ENCODE results near the gene VANGL2. TPM values are rescaled to one million over a fixed set of nuclear protein-coding genes. Genes with fewer than 3 reads are reported as not detected.

Gene VANGL2
- total RNA-seq, 1 donor from 2014 or later, result 6.5 TPM

DNA sequence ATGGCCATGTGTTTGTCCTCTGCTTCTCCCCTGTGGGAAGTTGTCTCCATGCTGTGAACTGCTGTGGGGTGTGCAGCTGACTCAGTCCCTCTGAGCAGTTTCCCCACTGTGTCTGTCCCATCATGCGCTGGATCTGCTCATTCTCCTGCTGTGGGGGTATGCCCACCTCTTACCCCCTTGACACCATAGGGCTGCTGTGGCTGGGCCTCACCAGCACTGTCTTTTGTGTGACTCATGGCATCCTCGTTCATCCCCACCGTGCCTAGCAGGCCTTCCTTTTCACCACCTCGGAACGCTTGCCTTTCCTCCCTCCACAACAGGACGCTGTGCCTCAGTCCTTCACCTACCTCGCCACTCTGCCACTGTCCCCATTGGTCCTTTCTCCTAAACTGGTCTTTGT, 27.3 kb downstream of the VANGL2 start:
- DNase-seq (ENCODE audit: low spot score), result no peak

DNA sequence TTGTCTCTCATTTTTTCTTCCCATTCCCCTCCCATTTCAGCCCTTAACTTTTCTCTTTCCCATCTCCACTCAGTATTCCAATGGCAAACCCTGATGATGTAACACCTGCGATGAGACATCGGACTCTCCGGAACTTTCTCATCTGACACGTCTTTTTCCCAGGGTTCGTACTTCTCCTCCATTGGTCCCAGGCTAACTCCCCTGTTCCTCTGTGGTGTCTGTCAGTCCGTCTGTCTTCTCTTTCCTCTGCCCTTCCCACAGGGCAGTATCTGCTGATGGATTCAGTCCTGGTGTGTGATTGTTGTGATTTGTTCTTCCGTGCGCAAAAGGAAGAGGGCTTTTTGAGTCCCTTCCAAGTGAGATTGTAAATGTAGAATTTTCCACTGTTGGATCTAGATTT, 27.7 kb downstream of the VANGL2 start:
- no peak for DNase-seq (ENCODE audit: low spot score)

DNA sequence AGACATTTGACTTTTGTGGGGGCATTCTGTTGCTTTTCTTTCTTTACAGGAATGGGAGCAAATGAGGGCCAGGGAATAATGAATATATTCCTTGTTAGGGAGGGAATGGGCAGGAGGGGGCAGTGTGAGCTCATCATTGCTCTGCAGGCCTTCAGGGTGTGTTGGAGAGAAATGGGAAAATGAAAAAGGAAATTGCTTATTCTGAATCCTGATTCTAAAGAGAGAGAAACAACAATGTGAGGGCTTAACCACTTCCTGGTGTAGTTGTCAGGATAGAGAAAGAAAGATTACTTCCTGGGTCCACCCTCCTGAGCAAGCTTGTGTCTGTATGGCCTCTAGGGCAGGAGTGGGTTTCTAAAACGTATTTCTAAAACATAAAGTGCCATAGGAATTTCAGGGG, 28.3 kb downstream of the VANGL2 start:
- peak; percentile 47 for DNase-seq (ENCODE audit: low spot score)

DNA sequence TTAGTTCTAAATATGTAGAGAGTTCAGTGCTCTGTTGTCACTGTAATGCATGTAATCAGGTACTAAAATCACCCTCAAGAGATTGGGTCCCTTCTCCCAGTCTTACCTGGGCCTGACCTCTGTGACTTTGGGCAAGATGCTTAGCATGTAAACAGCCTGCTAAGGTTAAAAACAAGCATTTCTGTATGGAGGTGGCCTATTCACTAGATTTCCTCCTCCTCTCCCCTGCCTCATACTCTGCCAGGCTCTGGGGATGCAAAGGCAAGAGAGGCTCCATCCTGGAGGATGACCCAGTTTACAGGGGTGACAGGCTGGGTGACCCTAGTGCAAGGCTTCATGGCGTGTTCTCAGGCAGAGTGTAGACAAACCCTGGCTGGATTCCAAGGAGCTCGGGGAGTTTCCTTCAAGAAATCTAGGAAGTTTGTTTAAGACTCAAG, 28.8 kb downstream of the VANGL2 start:
- no peak for DNase-seq (ENCODE audit: low spot score)

DNA sequence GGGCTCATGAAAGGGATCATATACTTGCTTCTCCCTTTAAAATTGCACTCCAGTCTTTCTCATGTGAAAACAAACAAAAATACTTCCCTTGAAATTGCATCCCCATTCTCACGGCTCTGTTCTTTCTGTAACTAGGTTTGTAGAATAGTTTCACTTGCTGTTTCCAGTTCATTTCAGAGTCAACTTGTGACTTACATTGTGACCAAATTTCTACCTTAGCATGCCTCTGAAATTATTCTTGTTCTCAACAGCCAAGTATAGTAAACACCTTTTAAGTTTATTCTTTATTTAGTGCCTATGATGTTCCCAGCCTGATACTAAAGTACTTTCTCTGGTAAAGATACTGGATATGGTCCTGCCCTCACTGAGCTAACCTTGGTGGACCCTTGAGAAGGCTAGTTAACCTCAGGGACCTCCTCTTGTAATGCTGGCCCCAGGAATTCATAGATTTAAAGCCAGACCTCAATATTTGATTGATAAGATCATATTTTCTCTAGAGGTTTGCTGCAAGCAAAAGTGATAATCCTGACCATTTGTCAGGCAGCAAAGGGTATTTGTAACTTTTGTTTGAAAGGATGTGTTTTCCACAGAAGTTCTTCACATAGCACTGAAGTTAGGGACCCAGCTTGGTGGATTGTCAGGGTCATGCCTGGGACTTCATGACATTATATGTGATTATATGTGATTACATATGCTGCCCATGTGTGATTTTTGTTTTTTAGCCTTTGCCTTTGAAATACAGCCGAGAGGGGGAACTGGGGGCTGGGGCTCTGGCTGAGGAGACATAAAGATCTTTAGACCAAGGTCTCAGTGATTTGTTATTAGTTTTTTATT, 29.6 kb downstream of the VANGL2 start:
- no peak for DNase-seq (ENCODE audit: low spot score)

DNA sequence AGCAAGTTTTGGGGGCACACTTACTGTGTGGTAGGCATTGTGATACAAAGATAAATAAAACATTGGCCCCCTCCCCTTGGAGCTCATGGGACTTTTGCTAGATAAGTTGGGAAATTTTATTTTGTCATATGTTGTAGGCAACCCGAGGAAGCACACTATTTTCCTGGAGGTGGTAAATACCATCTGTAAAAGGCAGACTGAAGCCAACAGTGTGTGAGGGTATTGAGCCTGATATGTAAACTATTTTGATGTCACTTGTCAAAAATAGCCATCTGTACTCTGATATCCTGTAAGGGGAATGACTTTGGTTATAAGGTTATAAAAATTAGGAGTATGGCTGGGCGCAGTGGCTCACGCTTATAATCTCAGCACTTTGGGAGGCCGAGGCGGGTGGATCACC, 30.6 kb downstream of the VANGL2 start:
- no peak for DNase-seq (ENCODE audit: low spot score)

DNA sequence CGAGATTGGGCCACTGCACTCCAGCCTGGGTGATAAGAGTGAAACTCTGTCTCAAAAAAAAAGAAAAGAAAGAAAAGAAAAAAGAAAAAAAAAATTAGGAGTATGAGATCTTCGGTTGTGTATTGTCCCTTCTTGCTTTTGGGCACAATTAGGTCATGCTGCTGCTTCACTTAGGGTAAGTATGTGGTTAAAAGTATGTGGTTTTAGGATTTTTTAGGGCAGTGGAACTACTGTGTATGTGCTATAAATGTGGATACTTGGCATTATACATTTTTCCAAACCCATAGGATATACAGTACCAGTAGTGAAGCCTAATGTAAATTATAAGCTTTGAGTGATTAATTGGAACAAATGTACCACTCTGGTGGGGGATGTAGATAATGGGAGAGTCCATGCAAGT, 31.2 kb downstream of the VANGL2 start:
- no peak for DNase-seq (ENCODE audit: low spot score)

DNA sequence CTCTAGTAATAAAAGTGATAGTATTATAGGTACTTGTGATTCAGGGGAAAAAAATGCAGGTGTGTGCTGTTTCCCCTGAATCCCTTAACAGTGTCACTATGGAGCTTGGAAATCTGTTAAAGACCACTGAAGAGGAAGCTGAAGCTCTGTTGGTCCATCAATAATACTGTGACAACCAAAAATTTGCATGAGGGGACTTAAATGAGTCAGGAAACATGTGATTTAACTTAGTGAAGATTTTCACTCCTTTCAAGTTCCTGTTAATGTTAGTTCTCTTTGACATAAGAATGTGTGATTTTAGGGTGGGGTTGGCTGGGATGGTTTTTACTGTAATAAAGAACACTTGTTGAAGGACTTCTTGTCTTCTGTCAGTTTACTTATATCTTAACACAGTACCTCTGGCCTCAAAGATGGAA, 32.0 kb downstream of the VANGL2 start:
- DNase-seq (ENCODE audit: low spot score), result no peak

DNA sequence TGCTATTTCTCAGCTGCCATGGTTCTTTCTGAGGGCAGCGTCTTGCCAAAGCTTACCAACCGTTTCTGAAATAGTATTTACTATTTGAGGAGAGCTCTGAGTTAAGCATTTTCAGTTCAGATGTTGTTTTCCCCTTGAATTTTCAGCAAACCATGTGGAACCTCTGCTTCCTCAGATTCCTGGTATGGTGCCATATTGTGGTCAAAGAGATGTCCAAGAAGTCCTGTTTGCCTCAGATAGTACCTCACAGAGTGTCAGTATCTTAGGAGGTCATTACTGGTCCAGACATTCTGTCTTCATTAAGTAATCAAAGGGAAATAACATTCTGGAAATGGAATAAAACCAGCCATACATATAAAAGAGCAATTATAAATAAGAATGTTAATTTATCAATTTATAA, 36.6 kb downstream of the VANGL2 start:
- no peak for DNase-seq (ENCODE audit: low spot score)

DNA sequence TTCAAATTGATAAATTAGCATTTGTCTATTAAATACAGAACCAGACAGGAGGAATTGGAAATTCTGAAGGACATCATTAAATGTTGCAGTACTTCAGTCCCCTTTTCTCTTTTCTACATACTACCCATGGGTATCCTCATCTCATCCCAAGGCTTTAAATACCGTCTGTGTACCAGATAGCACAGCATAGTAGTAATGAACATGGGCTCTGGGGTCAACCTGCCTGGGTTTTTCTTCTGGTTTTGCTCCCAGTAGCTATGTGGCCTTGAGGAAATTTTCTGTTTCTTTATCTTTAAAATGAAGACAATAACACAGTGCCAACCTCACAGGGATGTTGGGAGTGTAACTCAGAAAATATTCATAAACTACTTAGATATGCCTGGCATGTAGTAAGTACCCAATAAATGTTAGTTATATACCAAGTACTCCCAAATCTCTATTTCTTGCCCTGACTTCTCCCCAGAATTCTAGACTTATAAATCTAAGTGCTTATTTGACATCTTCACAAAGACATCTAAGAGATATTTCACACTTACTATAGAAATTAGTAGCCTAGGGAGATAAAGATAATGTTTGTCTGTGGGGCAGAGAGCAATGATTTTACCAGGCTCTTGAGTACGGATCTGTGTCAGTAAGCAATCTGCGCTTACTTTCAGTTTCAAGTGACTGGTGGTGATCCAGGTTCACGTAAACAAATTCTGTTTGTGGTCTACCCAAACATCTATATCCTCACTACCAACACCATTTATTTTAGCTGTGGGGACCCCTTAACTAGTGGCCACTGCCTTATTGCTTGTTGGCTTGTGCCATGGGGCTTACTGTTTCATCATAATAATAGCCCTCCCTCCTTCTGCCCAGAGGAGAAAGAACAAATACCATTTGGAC, 37.3 kb downstream of the VANGL2 start:
- DNase-seq (ENCODE audit: low spot score), result no peak

DNA sequence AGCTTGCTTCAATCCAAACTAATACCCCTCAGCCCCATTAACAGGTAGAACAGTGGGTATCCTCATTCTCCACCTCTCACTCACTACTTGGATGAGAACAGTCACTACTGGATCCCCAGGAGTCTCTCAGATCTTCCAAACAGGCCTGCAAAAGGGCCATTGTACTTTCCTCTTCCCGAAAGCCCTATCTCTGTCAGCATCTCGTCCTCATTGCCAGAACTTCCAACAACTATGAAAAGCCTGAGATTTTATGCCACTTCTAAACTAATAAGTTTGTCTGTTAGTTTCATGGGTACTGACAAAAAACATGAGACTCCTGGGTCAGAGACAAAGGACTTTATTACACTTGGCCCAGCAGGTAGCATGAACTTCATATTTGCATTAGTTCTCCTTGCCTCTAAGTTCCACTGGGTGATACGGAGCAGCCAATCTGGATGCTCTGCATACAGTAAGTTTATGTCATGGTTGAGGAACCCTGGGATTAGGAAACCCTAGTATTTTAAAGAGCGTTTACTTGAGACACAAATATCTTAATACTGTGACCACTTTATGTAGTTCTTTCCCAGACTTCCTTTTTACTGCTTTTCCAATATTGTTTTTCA, 38.1 kb downstream of the VANGL2 start:
- no peak for DNase-seq (ENCODE audit: low spot score)

DNA sequence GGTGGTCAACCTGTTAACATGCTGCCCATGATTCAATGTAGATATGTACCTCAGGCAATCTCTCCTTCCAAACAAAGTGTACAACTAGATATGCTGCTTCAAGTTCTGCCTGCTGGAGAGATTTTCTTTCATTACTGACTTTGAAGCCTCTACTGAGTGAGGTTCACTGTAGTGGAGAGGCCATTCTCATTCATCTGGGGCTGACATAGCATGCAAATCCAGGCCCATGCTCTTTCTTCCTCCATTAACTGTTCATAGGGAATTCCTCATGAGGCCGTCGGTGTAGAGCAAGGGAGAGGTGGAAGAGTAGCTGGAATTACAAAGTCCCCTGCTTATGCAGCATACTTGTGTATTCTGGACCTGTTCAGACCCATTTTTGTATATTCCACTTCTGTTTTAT, 38.6 kb downstream of the VANGL2 start:
- DNase-seq (ENCODE audit: low spot score), result no peak

DNA sequence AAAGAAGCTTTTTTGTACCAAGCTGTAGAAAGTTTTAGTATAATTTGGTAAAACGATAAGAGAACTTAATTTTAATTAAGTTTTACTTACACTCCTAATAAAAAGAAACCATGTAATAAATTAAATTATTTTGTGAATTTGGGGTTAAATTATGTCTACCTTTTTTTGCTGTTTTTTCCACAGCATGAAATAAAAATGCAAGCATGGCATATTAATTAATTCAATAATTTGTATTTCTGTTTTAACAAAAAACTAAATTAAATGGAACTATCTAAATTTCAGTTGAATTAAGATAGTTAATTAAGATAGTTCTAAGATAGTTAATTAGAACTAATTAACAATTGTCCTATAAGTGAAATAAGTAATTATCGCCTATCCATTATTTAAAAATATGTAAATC, 39.4 kb downstream of the VANGL2 start:
- no peak for DNase-seq (ENCODE audit: low spot score)

DNA sequence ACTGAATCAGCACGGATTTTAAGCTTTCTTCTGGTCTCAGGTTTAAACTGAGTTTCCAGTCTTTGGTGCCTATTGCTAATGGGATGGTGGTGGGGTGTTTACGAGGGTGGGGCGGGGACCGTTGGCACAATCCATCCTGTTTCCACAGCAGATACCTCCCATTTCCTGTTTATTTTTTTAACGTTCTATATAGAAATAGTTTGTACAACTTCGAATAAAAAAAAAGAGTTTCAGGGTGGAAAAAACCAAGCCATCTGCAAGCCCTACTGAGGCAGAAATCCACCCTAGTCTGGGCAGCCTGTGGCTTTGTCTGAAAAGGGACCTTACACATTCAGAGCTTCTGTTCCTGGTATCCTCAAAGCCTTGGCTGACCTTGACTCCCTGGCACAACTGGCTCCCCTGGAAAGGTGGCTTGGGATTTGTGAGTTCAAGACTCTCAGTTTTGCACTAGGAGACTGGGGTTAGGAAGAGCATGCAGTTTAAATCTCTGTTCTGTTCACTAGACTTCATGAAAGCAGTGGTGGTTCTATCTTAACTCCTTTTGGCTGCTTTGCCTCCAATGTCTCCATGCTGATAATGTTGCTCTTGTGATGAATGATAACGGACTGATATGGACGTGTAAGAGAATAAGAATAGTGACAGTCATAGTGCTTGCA, 46.7 kb downstream of the VANGL2 start:
- no peak for DNase-seq (ENCODE audit: low spot score)

DNA sequence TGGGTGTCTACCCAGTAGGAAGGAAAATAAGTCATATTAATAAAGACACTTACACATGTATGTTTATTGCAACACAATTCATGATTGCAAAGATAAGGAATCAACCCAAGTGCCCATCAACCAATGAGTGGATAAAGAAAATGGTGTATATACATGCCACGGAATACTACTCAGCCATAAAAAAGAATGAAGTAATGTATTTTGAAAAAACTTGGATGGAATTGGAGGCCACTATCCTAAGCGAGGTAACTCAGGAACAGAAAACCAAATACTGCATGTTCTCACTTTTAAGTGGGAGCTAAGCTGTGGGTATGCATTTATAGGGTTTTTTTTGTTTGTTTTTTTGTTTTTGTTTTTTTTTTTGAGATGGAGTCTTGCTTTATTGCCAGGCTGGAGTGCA, 49.1 kb downstream of the VANGL2 start:
- DNase-seq (ENCODE audit: low spot score), result no peak

DNA sequence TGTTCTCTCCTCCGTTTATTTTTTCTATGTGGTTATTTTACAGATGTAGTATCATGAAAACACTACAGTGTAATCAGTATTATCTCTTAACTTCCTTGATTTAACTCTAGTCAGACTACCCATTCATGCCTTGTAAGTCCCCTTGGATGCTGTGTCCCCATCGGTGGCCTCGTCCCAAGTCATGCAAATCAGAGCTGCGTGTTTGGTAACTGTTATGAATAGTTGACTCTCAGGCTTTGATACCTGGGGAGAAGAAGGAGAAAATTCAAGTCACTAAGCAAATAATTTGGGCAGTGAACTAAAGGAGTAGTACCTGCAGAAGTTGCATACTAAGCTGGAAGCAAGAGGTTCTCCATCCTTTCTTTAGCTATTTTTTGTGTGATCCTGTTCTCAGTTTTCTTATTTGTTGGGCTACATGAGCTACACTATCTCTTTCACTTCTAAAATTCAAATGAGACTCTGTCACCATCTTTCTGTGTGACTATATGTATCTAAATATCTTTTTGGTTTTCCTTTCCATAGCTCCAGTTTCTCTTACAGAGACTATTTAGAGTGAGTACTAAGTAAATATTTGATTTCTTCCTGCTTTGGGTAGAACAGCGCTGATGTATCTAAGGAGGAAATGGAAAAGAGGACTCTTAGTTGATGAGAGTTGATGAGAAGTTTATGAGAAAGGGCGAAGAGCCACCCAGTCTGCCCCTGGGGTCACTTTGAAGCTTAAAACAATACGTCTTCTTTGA, 50.9 kb downstream of the VANGL2 start:
- DNase-seq (ENCODE audit: low spot score), result no peak

DNA sequence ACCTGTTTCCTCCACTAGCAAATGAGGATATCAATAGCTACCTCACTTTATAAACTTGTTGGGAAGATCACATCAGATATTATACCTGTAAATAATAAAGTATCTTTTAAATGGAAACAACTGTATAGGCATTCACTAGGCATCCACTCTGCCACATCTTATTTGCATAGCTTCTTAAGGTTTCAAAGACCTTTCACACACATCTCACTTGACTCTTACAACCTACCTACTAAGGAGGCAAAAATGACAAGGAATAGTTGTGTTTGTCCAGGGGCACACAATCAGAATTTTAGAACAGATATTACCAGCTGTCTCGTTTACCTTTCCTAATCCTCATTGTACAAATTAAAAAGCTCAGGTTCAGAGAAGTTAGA, 51.5 kb downstream of the VANGL2 start:
- no peak for DNase-seq (ENCODE audit: low spot score)

DNA sequence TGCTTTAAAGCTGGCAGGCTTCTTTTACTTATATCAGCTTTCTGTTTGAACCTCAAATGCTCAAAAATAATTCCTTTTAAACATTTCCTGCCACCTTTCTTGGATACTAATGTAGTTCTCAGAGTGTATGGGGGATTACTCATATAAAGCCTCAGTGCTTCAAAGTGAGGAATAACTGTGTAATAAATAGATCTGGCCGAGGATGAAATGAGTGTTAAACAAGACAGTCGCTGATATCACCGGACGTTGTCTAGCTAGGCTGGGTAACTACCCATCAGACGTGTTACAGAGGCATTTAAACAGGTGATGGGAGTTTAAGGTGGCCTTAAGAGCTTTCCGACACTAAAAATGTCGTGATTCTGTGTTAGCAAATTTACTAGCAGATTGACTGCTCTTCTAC, 53.1 kb downstream of the VANGL2 start:
- DNase-seq (ENCODE audit: low spot score), result no peak

DNA sequence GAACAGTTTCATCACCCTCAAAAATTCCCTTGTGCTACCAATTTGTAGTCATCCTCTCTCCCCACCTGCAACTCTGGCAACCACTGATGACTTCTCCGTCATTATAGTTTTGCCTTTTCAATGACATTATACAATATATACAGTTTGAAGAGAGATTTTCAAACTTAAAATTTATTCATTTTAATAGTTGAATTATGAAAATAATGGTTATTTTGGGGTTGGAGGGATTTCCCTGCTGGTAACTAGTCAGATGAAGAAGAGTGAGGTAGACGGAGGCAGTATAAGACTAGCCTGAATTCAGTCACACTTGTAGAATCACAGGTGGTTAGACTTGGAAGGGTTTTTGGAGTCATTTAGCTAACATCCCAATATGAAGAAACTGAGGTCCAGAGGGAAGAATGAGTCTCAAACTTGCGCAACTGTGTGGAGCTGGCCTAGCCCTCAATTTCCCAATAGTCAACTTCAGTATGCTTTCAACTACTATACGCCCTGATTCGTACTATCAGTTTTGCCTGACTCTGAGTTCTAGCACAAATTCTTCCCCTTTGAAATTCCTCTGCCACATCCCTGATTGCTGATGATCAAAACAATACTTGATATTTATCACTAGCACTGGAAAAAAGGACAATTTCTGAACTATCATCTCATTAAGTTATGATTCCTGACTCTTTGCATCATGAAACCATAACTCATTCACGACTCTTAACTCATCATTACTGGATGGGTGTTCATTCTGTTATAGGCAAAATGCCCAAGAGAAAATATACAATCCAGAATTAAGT, 54.2 kb downstream of the VANGL2 start:
- no peak for DNase-seq (ENCODE audit: low spot score)

DNA sequence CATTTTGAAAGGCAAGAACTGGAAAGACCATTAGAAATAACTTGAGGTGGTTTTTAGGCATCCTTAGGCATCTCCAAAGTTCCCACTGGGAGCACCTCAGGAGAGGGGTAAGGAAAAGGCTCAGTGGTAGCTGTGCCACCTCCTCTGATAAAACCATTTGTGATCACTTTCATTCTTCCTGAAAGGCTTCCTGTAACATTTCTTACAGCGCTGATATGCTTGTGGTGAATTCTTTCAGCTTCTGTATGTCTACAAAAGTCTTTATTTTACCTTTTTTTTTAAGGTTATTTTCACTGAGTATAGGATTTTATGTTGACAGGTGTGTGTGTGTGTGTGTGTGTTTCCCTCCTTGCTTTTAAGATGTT, 54.8 kb downstream of the VANGL2 start:
- no peak for DNase-seq (ENCODE audit: low spot score)

DNA sequence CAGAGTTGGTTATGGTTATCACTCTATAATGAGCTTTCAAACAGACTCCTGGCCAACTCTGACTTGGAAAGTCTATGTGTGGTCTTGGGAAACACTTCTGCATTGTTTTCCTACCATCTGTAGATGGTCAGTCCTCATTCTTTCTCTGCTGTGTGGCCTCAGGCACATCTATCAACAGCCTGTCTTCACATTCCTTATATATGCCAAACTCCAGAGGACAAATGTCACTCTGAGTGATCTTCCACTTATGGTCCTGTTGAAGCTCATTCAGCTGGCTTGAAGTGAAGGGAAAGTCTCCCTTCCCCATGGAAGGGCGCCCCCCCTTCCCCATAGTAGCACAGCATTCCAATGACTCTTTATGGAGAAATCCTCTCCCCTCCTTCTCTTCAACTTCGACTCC, 58.7 kb downstream of the VANGL2 start:
- no peak for DNase-seq (ENCODE audit: low spot score)
